NCI-H82 treated with DMSO at 0.1 percent for 48 hours (cell line): ENCODE data around the gene CHMP1A.

ENCODE experiments used
- DNase-seq: peaks from one replicate; lab custom pipeline; 2025; ENCODE audit not compliant: unreplicated experiment; lab: John Stamatoyannopoulos, UW

CHMP1A gene

GRCh38 chr16:89624777-89625761 lies 32.4 kb downstream of the CHMP1A start:
- no peak for DNase-seq

GRCh38 chr16:89623511-89624261 lies 33.8 kb downstream of the CHMP1A start:
- no peak for DNase-seq

GRCh38 chr16:89621698-89622409 lies 35.7 kb downstream of the CHMP1A start:
- DNase-seq, result no peak

GRCh38 chr16:89621136-89621697 lies 36.3 kb downstream of the CHMP1A start:
- DNase-seq, result no peak

- DNase-seq, result no peak
Measured at GRCh38 chr16:89620406-89620841, 37.1 kb downstream of the CHMP1A start.

GRCh38 chr16:89619840-89620239 lies 37.7 kb downstream of the CHMP1A start:
- no peak for DNase-seq

- DNase-seq, result no peak
Measured at GRCh38 chr16:89618109-89618998, 39.2 kb downstream of the CHMP1A start.

- no peak for DNase-seq
Measured at GRCh38 chr16:89617036-89617435, 40.5 kb downstream of the CHMP1A start.

GRCh38 chr16:89616623-89617022 lies 40.9 kb downstream of the CHMP1A start:
- no peak for DNase-seq

GRCh38 chr16:89615596-89616090 lies 41.9 kb downstream of the CHMP1A start:
- no peak for DNase-seq

GRCh38 chr16:89615176-89615575 lies 42.3 kb downstream of the CHMP1A start:
- no peak for DNase-seq

- DNase-seq, result no peak
Measured at GRCh38 chr16:89613954-89614459, 43.5 kb downstream of the CHMP1A start.

- no peak for DNase-seq
Measured at GRCh38 chr16:89613231-89613953, 44.1 kb downstream of the CHMP1A start, which contains the start of gene DPEP1. Gene DPEP1 (plus strand): TSS chr16:89613642. CDS start chr16:89630411, 16,769 bp downstream.

GRCh38 chr16:89612415-89613166 lies 44.9 kb downstream of the CHMP1A start:
- peak; percentile 14 for DNase-seq

GRCh38 chr16:89610108-89610453 lies 47.4 kb downstream of the CHMP1A start:
- DNase-seq, result no peak

- no peak for DNase-seq
Measured at GRCh38 chr16:89607937-89608740, 49.4 kb downstream of the CHMP1A start.

GRCh38 chr16:89607453-89607852 lies 50.1 kb downstream of the CHMP1A start:
- no peak for DNase-seq
